Lower leg skin (tissue), 3 donors: ENCODE data around the gene RNU2-1.

Experiments used
- CTCF ChIP-seq, 3 donors: fragments of 450-650 bp; IDR thresholded peaks; one replicate each; pipeline ENCODE4 v1.5.1; 2016; ENCODE audit warnings: antibody characterized with exemption in 3 of 3, mild to moderate bottlenecking in 3 of 3, moderate library complexity in 2 of 3
- POLR2A ChIP-seq, 2 donors: fragments of 450-650 bp; IDR thresholded peaks; one replicate each; pipeline ENCODE4 v1.6.1; 2016 to 2017; ENCODE audit warnings: antibody characterized with exemption in 2 of 2, mild to moderate bottlenecking in 1 of 2, moderate library complexity in 1 of 2

- no peak for TF ChIP-seq POLR2A (IDR thresholded peaks at IDR 0.05)
- no peak for TF ChIP-seq CTCF (IDR thresholded peaks at IDR 0.05)
Measured at GRCh38 chr17:43211480-43212402, 22.0 kb downstream of the RNU2-1 start, which contains the start of gene TMEM106A.
